Activated naive CD4-positive, alpha-beta T cell treated with anti-CD3 and anti-CD28 coated beads for 36 hours (primary cell): ENCODE measurements around the gene MTCH2. TPM values are rescaled to one million over a fixed set of nuclear protein-coding genes. Genes with fewer than 3 reads are reported as not detected.
"Not testable (repeated sequence)": the region's sequence is repeated elsewhere in the genome, so short reads cannot be mapped to it uniquely, and the experiment has no call there.

Experiments used
- CTCF ChIA-PET: fragments of 350-600 bp; sonication (Branson Sonifier 250); formaldehyde crosslinking; loops from one replicate; lab custom pipeline; 2021; ENCODE audit warnings: antibody characterized with exemption; lab: Charles Lee
- DNase-seq: peaks from one replicate; pipeline ENCODE4 v3.0.0-alpha.2; 2020
- H3K27ac Mint-ChIP-seq: one replicate; pipeline ENCODE4 v1.8.0; 2021; ENCODE audit warnings: mild to moderate bottlenecking, mixed read lengths
- H3K27me3 Mint-ChIP-seq: one replicate; pipeline ENCODE4 v1.8.0; 2021; ENCODE audit warnings: low read depth, mixed read lengths
- H3K36me3 Mint-ChIP-seq: one replicate; pipeline ENCODE4 v1.8.0; 2021; ENCODE audit warnings: low read depth, mixed read lengths
- H3K4me1 Mint-ChIP-seq: one replicate; pipeline ENCODE4 v1.8.0; 2021; ENCODE audit warnings: low read depth, mixed read lengths
- H3K4me3 Mint-ChIP-seq: one replicate; pipeline ENCODE4 v1.8.0; 2021; ENCODE audit warnings: mild to moderate bottlenecking, moderate library complexity, mixed read lengths
- H3K9me3 Mint-ChIP-seq: one replicate; pipeline ENCODE4 v1.8.0; 2021; ENCODE audit warnings: mixed read lengths
- intact Hi-C: fragments of 100-400 bp; cut with micrococcal nuclease; formaldehyde crosslinking; loops from one replicate; pipeline ENCODE4 v1.15.1; 2023
- total RNA-seq, 2 experiments: library from RNA; stranded (reverse); gene quantifications; one replicate each; pipeline ENCODE4 v1.2.3, GENCODE V29; 2021

The MTCH2 gene
- 10 to 100 TPM; 93.7 to 95.1 TPM for total RNA-seq

DNA sequence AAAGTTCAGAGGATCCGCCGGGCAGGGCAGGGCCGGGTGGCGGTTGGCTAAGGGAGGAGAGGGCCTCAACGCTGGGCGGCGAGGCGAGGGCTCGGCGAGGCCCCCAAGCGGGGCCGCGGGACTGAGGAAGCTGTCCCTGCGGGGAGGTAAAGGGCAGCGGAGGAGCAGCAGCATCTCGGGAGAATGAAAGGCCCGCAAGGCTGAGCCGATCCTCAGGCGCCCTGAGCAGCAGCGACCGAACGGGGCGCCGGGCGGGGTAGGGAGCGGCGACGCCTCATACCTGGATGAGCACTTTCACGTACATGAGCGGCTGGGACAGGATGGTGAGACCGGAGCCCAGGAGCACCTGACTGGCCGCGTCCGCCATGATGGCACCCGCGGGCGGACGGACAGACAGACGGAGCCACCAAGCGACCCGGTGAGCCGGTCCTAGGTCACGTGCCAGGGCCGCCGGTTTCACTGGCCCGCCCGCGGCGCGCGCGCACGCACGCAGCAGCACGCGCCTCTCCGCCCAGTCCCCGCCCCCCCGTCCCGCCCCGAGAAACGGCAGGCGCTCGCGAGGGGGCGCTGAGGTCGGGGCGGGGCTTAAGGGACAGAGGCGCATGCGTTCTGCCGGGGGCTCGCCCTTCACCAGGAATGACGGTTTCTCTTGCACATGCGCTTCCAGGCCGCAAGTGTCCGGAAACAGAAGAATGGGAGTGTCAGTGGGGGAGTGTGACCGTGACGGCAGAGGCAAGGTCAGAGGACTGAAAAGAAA, at the start of gene MTCH2:
Gene MTCH2 (minus strand): TSS at position 461 of the 757 bp plus-strand sequence. CDS start 94 bp downstream, at position 367.
- Mint-ChIP-seq H3K27me3 (no peaks in the 10 kb centered on the region), H3K27ac (peak within 1 kb of the TSS; percentile 81), H3K4me1 (peaks cover 19% of the 10 kb centered on the region), H3K36me3 (peaks cover 12% of the 10 kb centered on the region), H3K4me3 (peak within 1 kb of the TSS; percentile 91), H3K9me3 (no peaks in the 10 kb centered on the region)
- intact Hi-C loops, result loop anchor here (1.0 to 5.0 kb wide), 12 partner anchors 21 to 467 kb away; partner anchors contain the start of genes AGBL2, CELF1, DDB2 and FNBP4
- CTCF ChIA-PET, result interaction anchor here (0.6 kb wide), 1 partner anchor 13 kb away, joined by 3 read pairs; no protein-coding TSS in a partner anchor
- peak; percentile 97 for DNase-seq

DNA sequence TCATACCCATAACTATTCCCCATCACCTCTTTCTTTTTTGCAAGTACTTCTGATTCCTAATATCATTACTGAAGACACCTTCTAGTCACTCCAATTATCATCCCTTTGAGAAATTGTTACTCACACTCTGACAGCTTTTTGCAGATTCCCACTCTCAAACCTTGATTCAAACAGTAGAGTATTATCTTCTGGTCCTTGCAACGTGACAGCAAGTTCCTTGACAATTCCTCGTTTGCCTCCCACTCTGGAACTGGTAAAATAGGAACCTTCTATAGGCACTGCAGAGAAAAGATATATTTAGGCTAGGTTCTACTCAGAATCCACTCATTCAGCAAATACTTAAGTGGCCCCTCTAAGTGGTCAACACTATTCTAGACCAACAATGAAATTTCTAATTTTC, 49.6 kb upstream of the MTCH2 start:
- Mint-ChIP-seq H3K36me3 (no peaks in the 10 kb centered on the region), H3K27ac (no peak overlapping the region), H3K4me1 (peaks cover 3% of the 10 kb centered on the region), H3K9me3 (no peaks in the 10 kb centered on the region), H3K27me3 (no peaks in the 10 kb centered on the region), H3K4me3 (no peak overlapping the region)
- CTCF ChIA-PET, result no interaction called here
- intact Hi-C loops, result no loop called here
- no peak for DNase-seq

- Mint-ChIP-seq H3K4me1 (peaks cover 3% of the 10 kb centered on the region), H3K27ac (no peak overlapping the region), H3K27me3 (no peaks in the 10 kb centered on the region), H3K4me3 (no peak overlapping the region), H3K36me3 (no peaks in the 10 kb centered on the region), H3K9me3 (no peaks in the 10 kb centered on the region)
- intact Hi-C loops, result no loop called here
- DNase-seq, result no peak
- CTCF ChIA-PET, result no interaction called here
Observed at GRCh38 chr11:47689480-47689879, 47.1 kb upstream of the MTCH2 start.

- Mint-ChIP-seq H3K4me3 (no peak overlapping the region), H3K4me1 (peaks cover 3% of the 10 kb centered on the region), H3K27me3 (no peaks in the 10 kb centered on the region), H3K36me3 (no peaks in the 10 kb centered on the region), H3K9me3 (no peaks in the 10 kb centered on the region), H3K27ac (no peak overlapping the region)
- CTCF ChIA-PET, result interaction anchor here (0.6 kb wide), 1 partner anchor 1450 kb away, joined by 3 read pairs; no protein-coding TSS in a partner anchor
- intact Hi-C loops, result no loop called here
- DNase-seq, result no peak
Observed at GRCh38 chr11:47688991-47689390, 46.6 kb upstream of the MTCH2 start.

DNA sequence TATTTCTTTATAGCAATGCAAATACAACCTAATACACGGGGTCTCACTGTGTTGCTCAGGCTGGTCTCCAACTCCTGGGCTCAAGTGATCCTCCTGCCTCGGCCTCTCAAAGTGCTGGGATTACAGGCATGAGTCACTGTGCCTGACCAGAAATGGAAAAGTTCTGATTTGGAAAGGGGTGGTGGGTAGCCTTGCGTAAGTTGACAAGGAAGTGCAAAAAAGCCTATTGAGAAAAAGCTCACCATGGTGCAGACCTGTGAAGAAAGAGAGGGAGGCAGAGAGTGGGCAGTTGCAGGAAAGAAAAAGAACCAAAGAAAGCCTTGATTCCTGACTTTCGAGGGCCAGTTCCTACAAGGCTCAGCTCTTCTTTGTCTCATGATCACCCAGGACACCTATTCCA, 45.8 kb upstream of the MTCH2 start:
- H3K4me3 Mint-ChIP-seq, result no peak overlapping the region
- peaks cover 3% of the 10 kb centered on the region for H3K4me1 Mint-ChIP-seq
- no peaks in the 10 kb centered on the region for H3K9me3 Mint-ChIP-seq
- no peaks in the 10 kb centered on the region for H3K36me3 Mint-ChIP-seq
- no peak for DNase-seq
- H3K27me3 Mint-ChIP-seq, result no peaks in the 10 kb centered on the region
- CTCF ChIA-PET, result no interaction called here
- intact Hi-C loops, result no loop called here
- no peak overlapping the region for H3K27ac Mint-ChIP-seq

DNA sequence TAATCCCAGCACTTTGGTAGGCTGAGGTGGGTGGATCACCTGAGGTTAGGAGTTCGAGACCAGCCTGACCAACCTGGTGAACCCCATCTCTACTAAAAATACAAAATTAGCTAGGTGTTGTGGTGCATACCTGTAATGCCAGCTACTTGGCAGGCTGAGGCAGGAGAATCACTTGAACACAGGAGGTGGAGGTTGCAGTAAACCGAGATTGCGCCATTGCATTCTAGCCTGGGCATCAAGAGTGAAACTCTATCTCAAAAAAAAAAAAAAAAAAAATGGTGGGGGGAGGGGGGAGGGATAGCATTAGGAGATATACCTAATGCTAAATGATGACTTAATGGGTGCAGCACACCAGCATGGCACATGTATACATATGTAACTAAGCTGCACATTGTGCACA, 44.3 kb upstream of the MTCH2 start:
- H3K9me3 Mint-ChIP-seq, result not testable (repeated sequence)

DNA sequence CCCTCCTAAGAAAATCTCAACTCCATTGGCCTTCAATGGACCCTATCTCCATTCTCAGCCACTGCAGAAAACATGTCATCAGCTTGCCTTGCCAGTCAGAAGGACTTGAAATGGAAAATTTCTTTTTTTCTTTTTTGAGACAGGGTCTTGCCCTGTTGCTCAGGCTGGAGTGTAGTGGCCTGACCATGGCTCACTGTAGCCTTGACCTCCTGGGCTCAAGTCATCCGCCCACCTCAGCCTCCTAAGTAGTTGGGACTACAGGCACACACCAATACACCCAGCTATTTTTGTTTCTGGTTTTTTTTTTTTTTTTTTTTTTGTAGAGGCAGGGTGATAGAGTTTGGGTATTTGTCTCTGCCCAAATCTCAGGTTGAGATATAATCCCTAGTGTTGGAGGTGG, 43.8 kb upstream of the MTCH2 start:
- Mint-ChIP-seq H3K4me1 (no peaks in the 10 kb centered on the region), H3K27ac (no peak overlapping the region), H3K36me3 (no peaks in the 10 kb centered on the region), H3K4me3 (no peak overlapping the region), H3K9me3 (no peaks in the 10 kb centered on the region), H3K27me3 (no peaks in the 10 kb centered on the region)
- CTCF ChIA-PET, result no interaction called here
- DNase-seq, result no peak
- intact Hi-C loops, result no loop called here

More for the DNA sequence above, 44.3 kb upstream of the MTCH2 start:
- H3K27ac Mint-ChIP-seq, CTCF ChIA-PET, H3K27me3 Mint-ChIP-seq, DNase-seq, H3K36me3 Mint-ChIP-seq, H3K4me1 Mint-ChIP-seq, intact Hi-C loops, H3K4me3 Mint-ChIP-seq: not testable (repeated sequence)

DNA sequence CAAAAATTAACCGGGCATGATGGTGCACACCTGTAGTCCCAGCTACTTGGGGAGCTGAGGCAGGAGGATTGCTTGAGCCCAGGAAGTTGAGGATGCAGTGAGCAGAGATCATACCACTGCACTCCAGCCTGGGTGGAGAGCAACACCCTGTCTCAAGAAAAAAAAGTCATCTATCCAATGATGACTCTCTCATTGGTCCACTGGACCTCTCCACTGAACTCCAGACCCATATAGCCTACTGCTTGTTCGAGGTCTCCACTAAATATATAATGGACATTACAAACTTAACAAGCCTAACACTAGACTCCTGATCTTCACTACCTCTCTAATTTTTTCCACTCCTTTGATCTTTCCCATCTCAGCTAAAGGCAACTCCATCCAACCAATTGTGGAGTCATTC, 33.5 kb upstream of the MTCH2 start:
- Mint-ChIP-seq H3K4me3 (no peak overlapping the region), H3K27me3 (no peaks in the 10 kb centered on the region), H3K27ac (no peak overlapping the region), H3K4me1 (no peaks in the 10 kb centered on the region), H3K36me3 (no peaks in the 10 kb centered on the region), H3K9me3 (no peaks in the 10 kb centered on the region)
- intact Hi-C loops, result no loop called here
- DNase-seq, result no peak
- CTCF ChIA-PET, result no interaction called here

DNA sequence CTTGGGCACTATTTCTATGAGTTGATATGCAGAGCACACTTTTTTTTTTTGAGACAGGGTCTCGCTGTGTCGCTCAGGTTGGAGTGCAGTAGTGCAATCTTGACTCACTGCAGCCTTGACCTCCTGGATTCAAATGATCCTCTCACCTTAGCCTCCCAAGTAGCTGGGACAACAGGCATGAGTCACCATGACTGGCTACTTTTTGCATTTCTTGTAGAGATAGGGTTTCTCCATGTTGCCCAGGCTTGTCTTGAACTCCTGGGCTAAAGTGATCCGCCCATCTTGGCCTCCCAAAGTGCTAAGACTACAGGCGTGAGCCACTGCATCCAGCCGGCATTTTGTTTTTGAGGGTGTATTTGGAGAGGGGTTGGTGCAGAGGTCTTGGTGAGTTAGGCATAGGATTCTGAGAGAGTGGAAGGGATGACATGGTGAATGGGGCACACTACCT, 29.9 kb upstream of the MTCH2 start:
- CTCF ChIA-PET, result no interaction called here
- intact Hi-C loops, result no loop called here
- DNase-seq, result no peak
- Mint-ChIP-seq H3K36me3 (no peaks in the 10 kb centered on the region), H3K9me3 (no peaks in the 10 kb centered on the region), H3K4me1 (peaks cover 7% of the 10 kb centered on the region), H3K27ac (no peak overlapping the region), H3K4me3 (no peak overlapping the region), H3K27me3 (no peaks in the 10 kb centered on the region)

DNA sequence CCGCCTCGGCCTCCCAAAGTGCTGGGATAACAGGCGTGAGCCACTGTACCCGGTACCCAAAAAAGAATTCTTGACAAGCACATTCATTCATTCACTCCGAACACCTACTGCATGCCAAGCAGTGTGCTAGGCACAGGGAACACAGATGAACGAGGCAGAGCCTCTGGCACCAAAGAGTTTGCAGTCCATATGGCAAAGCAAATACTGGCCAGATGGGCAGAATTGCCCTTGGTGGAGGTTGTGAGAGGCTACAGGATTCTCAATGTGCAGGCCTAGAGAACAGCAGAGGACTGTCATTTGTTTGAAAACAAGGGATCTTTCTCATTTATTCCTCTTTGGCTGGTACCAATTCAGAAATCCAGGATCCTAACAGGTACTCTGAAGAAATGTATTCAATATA, 27.5 kb upstream of the MTCH2 start:
- Mint-ChIP-seq H3K27me3 (no peaks in the 10 kb centered on the region), H3K9me3 (no peaks in the 10 kb centered on the region), H3K4me1 (peaks cover 12% of the 10 kb centered on the region), H3K27ac (no peak overlapping the region), H3K4me3 (no peak overlapping the region), H3K36me3 (no peaks in the 10 kb centered on the region)
- intact Hi-C loops, result no loop called here
- no peak for DNase-seq
- CTCF ChIA-PET, result interaction anchor here (0.6 kb wide), 1 partner anchor 9 kb away, joined by 3 read pairs; no protein-coding TSS in a partner anchor

DNA sequence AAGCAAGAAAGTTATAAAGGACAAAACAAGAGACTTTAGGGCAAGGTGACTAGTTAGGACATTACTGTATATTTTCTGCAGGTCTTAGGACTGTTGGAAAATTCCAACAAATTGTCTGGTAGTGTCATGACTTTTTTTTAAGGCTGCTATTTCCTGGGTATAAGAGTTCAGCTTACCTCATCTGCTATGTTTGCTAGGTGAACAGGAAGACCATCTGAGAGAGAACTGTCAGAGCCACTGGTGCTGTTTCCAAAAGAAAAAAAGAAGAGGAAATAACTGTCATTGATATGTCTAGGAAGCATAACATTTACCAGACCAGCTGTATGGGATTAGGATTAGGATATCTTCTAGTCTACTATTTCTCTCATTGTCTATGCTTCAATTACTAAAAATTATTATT, 26.3 kb upstream of the MTCH2 start:
- no peaks in the 10 kb centered on the region for H3K27me3 Mint-ChIP-seq
- no peak for DNase-seq
- H3K9me3 Mint-ChIP-seq, result no peaks in the 10 kb centered on the region
- CTCF ChIA-PET, result interaction anchor here (0.6 kb wide), 1 partner anchor 181 kb away, joined by 3 read pairs; no protein-coding TSS in a partner anchor
- intact Hi-C loops, result no loop called here
- H3K4me3 Mint-ChIP-seq, result no peak overlapping the region
- H3K36me3 Mint-ChIP-seq, result no peaks in the 10 kb centered on the region
- H3K4me1 Mint-ChIP-seq, result peaks cover 16% of the 10 kb centered on the region
- H3K27ac Mint-ChIP-seq, result no peak overlapping the region

DNA sequence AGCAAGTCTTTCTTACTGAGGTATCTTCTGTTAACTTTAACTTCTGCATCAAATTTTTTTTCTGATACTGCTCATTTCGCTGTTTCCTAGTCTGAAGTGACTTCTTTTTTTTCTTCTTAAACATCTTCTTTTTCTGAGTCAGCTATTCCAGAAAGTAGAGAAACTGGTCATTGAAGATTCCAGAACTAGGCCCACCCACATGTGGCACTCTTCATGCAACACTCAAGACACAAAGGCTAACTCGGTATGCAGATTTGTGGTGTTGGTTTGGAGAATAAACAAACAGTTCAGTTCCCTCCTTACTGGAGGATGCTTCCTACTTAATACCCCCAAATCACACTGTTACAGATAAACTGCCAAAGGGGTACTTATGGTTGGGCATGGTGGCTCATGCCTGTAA, 25.2 kb upstream of the MTCH2 start:
- no peaks in the 10 kb centered on the region for H3K9me3 Mint-ChIP-seq
- CTCF ChIA-PET, result no interaction called here
- intact Hi-C loops, result no loop called here
- H3K27ac Mint-ChIP-seq, result no peak overlapping the region
- peaks cover 24% of the 10 kb centered on the region for H3K4me1 Mint-ChIP-seq
- no peak for DNase-seq
- H3K4me3 Mint-ChIP-seq, result no peak overlapping the region
- H3K27me3 Mint-ChIP-seq, result no peaks in the 10 kb centered on the region
- H3K36me3 Mint-ChIP-seq, result no peaks in the 10 kb centered on the region

- Mint-ChIP-seq H3K4me3 (no peak overlapping the region), H3K27me3 (no peaks in the 10 kb centered on the region), H3K27ac (no peak overlapping the region), H3K9me3 (no peaks in the 10 kb centered on the region), H3K36me3 (no peaks in the 10 kb centered on the region), H3K4me1 (peaks cover 24% of the 10 kb centered on the region)
- no peak for DNase-seq
- CTCF ChIA-PET, result no interaction called here
- intact Hi-C loops, result no loop called here
Observed at GRCh38 chr11:47667135-47667534, 24.8 kb upstream of the MTCH2 start.
